H7 (cell line): Measurements from ENCODE around the gene ZNF775. TPM values are rescaled to one million over a fixed set of nuclear protein-coding genes. Genes with fewer than 3 reads are reported as not detected.

ENCODE experiments used
- DNase-seq: peaks from one replicate; pipeline ENCODE4 v3.0.0; 2012
- H3K27me3 ChIP-seq: 2 replicates; pipeline ENCODE4 v1.6.0; 2011; ENCODE audit warnings: mild to moderate bottlenecking, low read length; ENCODE audit not compliant: control insufficient read depth, insufficient read depth
- H3K36me3 ChIP-seq: replicated peaks from 2 replicates; pipeline ENCODE4 v1.5.1; 2011; ENCODE audit warnings: low read length; ENCODE audit not compliant: control insufficient read depth, insufficient read depth
- H3K4me3 ChIP-seq: 2 replicates; pipeline ENCODE4 v1.5.1; 2011; ENCODE audit warnings: low read depth, mild to moderate bottlenecking, control low read depth, low read length, moderate library complexity; ENCODE audit not compliant: insufficient read depth
- total RNA-seq: library from RNA; depleted of rRNA; stranded (reverse); fragments of >200 nt; shearing (Covaris generic); gene quantifications from 2 replicates; pipeline ENCODE4 v1.2.3, GENCODE V29; 2014

ZNF775 gene
- total RNA-seq, 1 experiment from 2014 or later, result 44.2 TPM

DNA sequence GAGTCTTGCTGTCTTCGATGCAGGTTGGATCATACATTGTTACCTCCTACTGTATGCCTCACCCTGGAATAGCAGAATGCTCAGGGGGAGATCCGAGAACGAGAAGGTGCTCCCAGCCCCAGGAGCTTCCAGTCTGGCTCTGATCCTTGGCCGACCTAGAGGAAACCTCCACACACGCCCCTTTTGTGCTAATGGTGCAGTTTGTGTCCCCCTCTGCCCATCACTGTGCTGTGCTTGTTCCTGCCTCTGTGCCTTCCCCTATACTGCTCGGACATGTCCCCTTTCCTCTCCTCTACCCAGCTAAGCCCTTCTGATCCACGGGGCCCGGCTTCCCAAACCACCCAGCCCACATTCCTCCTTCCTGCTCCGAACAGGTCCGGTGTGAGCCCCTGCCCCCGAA is 32.5 kb downstream of the ZNF775 start:
- DNase-seq, result peak; percentile 34
- H3K36me3 ChIP-seq, result peaks cover 7% of the 10 kb centered on the region
- no peaks in the 10 kb centered on the region for H3K27me3 ChIP-seq
- H3K4me3 ChIP-seq, result no peak overlapping the region

DNA sequence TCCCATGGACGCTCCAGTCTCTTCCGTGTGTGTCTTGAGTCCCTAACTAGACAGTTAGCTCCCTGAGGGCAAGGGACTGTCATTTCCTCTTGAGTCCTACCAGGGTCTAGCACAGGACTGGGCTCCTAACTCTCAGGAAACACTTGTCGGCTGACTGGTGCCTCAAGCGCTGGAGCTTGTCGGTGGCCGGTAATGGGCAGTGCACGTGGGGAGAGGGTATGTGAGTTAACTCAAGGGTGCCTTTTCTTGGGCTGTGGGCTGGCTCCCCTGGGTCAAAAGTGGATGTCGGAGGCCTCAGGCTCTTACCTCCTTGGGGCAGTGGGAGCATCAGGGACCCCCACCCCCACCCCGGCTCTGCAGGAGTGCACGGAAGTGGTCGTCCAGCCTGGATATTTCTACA is 32.9 kb downstream of the ZNF775 start:
- Histone ChIP-seq H3K4me3 (no peak overlapping the region), H3K27me3 (no peaks in the 10 kb centered on the region), H3K36me3 (peaks cover 7% of the 10 kb centered on the region)
- DNase-seq, result peak; percentile 43

DNA sequence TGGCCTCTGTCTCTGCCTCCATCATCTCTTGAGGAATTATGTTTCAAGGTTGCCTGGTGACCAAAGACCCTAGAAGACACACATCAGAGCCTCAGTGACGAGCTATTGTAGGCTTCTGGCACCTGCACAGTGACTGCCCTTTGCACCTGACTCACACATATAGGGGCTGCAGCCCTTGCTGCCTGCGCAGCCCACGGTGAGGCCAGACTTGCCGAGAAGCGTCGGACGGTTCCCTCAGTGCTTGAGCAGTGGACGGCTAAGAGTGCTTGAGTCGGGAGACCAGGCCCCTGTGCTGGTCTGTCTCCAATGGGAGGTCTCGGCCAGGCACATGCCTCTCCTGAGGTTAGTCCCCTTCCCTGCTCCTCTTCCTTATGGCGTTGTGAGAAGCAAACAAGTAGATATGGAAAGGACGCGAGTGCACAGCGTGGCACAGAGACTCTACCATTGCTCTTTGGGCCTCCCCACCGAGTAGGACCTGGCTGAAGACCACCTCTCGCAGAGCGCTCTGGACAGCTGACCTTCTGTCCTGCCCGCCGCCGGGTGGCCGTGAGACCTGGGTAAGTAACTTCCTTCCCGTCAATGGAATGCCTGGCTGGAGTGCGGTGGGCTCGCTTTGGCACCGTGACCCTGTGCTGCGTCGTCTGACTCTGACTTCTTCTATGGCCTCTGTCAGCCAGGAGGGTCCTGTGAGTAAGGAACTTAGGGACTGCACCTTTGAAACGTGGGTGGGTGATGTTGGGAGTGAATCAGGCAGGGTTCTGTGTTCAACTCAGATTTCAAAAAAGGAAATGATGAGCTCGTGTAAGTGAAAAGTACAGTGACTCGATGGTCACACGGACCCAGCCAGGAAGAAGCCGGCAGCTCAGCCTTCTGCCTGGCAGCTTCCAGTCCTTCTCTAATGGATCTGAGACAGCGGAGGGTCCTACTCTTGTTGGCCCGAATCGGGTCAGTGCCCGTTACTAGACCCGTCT is 33.7 kb downstream of the ZNF775 start:
- Histone ChIP-seq H3K27me3 (no peaks in the 10 kb centered on the region), H3K36me3 (peaks cover 7% of the 10 kb centered on the region), H3K4me3 (no peak overlapping the region)
- DNase-seq, result peak; percentile 34

DNA sequence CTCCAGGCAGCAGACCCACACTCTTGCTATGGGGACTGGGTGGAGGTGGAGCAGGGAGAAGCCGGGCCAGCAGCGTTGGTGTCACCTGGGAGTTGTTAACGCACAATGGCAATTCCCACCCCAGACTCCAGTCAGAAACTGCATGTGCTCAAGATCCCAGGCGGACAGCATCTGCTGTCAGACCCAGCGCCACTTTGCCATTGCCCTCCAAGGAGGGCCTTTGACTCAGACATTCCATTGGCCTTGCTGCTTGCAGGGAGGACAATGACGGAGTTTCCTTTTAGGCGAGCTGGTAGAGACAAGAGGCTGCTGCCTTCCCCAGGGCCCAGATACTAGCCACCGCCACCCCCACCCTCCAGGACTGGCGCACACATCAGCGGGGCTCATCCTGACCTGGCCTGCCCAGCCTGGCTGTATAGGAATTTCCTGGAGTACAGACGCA is 34.5 kb downstream of the ZNF775 start:
- no peaks in the 10 kb centered on the region for H3K27me3 ChIP-seq
- no peak overlapping the region for H3K4me3 ChIP-seq
- H3K36me3 ChIP-seq, result peaks cover 6% of the 10 kb centered on the region
- DNase-seq, result peak; percentile 30

GRCh38 chr7:150415161-150416153 is 36.3 kb downstream of the ZNF775 start:
- H3K36me3 ChIP-seq, result peaks cover 2% of the 10 kb centered on the region; the same call in 1 of the 2 replicates
- no peak overlapping the region for H3K4me3 ChIP-seq
- no peaks in the 10 kb centered on the region; the same call in 1 of the 2 replicates for H3K27me3 ChIP-seq
- DNase-seq, result peak; percentile 19

DNA sequence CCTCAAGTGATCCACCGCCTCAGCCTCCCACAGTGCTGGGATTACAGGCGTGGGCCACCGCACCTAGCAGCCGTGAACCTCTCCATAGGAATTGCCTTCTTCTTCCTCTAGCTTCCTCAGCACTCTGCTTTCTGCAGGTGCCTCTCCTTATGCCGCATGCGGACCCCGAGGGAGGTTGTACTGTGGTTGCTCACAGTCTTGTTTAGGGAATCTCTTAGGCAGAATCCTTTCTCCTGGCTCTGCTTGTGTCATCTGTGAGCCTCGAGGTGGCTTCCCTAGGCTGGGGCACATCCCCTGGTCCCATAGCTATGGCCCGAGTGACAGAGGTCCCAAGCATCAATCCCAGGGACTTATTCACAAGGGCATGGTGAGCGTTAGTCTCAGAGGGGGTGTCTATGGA is 38.1 kb downstream of the ZNF775 start:
- peak; percentile 17 for DNase-seq

GRCh38 chr7:150417863-150418262 is 38.7 kb downstream of the ZNF775 start:
- Histone ChIP-seq H3K27me3 (no peaks in the 10 kb centered on the region; the same call in 1 of the 2 replicates), H3K4me3 (no peak overlapping the region), H3K36me3 (no peaks in the 10 kb centered on the region; the same call in 1 of the 2 replicates)
- DNase-seq, result peak; percentile 51

More for the DNA sequence above, 38.1 kb downstream of the ZNF775 start:
- H3K4me3 ChIP-seq, result no peak overlapping the region
- no peaks in the 10 kb centered on the region; the same call in 1 of the 2 replicates for H3K36me3 ChIP-seq
- no peaks in the 10 kb centered on the region; the same call in 1 of the 2 replicates for H3K27me3 ChIP-seq

DNA sequence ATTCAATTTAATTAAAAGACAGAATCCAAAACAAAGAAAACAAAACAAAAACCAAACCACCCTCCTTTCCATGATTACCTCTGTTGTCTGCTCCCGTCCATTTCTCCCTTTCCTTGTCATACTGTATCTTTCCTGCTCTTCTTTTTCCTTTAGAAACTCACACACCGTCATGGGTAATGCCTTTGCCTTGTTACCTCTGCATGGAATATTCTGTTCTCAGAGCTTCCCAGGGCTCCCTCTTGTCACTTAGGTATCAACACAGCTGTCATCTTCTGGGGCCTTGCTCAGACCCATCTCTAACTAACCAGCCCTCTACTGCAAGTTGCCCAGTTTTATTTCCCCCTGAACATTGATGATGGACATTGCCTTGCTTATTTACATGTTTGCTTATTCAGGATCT is 41.1 kb downstream of the ZNF775 start:
- H3K36me3 ChIP-seq, result no peaks in the 10 kb centered on the region
- peak; percentile 19 for DNase-seq
- no peak overlapping the region for H3K4me3 ChIP-seq
- H3K27me3 ChIP-seq, result no peaks in the 10 kb centered on the region; the same call in 1 of the 2 replicates

DNA sequence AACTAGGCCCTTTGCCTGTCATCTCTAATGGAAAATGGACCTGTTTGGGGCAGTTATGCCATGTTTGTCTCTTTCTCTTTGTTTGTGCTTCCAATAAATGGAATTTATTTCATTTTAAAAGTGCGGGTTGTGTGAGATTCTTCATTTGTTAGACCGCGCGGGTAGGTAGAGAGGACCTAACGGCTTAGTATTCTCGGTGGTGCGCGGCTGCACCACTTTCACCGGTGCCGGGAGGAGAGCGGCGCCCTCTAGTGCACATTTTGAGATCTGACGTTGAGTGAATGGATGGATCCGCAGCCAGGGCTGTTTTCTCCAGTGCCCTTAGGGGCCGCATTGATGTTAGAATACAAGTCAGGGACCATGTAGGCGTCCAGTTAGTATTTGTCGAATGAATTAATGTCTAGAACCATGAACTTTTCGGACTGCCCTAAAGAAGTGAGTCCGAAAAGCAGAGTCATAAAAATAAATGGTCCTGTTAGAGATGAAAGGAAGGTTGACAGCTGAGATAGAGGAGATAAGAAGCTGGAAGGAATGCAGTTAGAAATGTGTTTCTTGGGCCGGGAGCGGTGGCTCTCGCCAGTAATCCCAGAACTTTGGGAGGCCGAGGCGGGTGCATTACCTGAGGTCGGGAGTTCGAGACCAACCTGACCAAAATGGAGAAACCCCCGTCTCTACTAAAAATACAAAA is 42.0 kb downstream of the ZNF775 start:
- H3K4me3 ChIP-seq, result no peak overlapping the region
- no peaks in the 10 kb centered on the region for H3K36me3 ChIP-seq
- no peaks in the 10 kb centered on the region; the same call in 1 of the 2 replicates for H3K27me3 ChIP-seq
- peak; percentile 91 for DNase-seq

DNA sequence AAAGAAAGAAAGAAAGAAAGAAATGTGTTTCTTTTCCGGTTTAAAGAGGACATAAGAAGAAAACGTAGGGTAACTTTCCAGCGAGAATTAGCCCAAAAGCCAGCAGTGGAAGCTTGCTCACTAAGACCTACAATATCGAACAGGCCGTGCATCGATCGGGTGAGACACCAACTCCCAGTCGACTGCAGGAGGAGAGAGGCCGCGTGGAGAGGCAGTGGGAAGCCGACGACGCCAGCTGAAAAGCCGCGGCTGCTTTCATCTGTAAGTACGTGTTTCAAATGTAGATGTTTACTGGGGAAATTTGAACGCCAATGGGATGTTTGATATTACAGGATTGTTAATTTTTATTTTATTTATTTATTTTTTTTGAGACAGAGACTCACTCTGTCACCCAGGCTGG is 42.7 kb downstream of the ZNF775 start:
- no peaks in the 10 kb centered on the region; the same call in 1 of the 2 replicates for H3K27me3 ChIP-seq
- H3K4me3 ChIP-seq, result no peak overlapping the region
- DNase-seq, result no peak
- H3K36me3 ChIP-seq, result no peaks in the 10 kb centered on the region

DNA sequence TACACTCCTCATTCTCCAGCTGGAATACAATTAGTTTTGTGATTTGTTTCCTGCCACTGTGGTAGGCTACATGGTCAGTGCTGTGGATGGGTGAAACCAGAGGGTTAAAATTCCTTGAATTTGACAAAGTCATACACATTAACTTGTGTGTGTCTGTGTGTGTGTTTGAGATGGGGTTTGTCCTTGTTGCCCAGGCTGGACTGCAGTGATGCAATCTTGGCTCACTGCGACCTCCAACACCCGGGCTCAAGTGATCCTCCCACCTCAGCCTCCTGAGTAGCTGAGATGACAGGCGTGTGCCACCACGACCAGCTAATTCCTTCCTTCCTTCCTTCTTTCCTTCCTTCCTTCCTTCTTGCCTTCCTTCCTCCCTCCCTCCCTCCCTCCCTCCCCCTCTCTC is 46.5 kb downstream of the ZNF775 start:
- DNase-seq, result no peak
- no peak overlapping the region for H3K4me3 ChIP-seq
- no peaks in the 10 kb centered on the region for H3K36me3 ChIP-seq
- no peaks in the 10 kb centered on the region for H3K27me3 ChIP-seq

DNA sequence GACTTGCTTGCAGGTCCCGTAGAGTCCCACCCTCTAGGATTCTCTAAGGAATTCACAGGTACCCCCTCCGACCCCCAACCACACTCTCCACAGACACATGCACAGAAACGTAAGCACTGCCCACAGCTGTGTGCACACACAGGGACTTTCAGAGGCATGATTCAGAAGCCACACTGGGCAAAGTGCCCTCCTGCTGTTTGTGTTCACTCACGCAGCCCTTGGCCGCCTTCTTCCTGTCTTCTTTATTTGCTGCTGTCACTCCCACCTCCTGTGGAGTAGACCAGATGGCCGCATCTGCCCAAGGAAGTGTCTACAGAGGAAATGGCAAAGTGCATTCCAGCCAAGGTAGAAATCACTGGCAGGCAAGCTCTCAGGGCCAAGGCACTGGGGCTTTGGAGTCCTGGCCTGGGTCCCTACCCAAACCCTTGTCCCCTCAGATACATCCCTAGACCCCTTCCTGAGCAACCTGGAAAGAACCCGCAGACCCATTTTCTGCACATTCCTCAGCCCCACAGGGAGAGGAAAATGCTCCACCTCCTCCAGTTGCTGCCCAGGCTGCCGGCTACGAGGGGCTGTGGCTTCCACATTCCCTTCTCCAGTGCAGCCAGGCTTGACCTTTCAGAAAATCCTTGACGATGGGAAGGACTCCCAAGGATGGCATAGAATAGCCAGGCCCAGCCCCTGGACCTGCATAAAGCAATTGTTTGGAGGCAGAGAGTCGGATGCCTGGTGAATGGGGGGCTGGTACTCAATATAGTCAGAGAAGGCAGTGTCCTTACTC is 49.7 kb downstream of the ZNF775 start:
- Histone ChIP-seq H3K27me3 (no peaks in the 10 kb centered on the region; the same call in 1 of the 2 replicates), H3K4me3 (no peak overlapping the region), H3K36me3 (no peaks in the 10 kb centered on the region)
- DNase-seq, result peak; percentile 59

GRCh38 chr7:150429699-150430098 is 50.6 kb downstream of the ZNF775 start:
- DNase-seq, result no peak
- H3K4me3 ChIP-seq, result no peak overlapping the region
- H3K27me3 ChIP-seq, result no peaks in the 10 kb centered on the region; the same call in 1 of the 2 replicates
- no peaks in the 10 kb centered on the region for H3K36me3 ChIP-seq
